BLaER1 treated with 17β-estradiol and CSF1 and Interleukin-3, amounts not matched to agents 10 nM and 100 nM (cell line): ENCODE measurements around the gene CERS6.

Experiments used
- H3K27ac ChIP-seq, 11 experiments: shearing (Covaris generic); formaldehyde crosslinking; 2 replicates each; pipeline ENCODE4 v1.8.1; 2022
- H3K27me3 ChIP-seq, 11 experiments: shearing (Covaris generic); formaldehyde crosslinking; 2 replicates each; pipeline ENCODE4 v1.8.1; 2022
- H3K36me3 ChIP-seq, 11 experiments: shearing (Covaris generic); formaldehyde crosslinking; 2 replicates each; pipeline ENCODE4 v1.8.1; 2022
- H3K4me1 ChIP-seq, 10 experiments: shearing (Covaris generic); formaldehyde crosslinking; 2 replicates each; pipeline ENCODE4 v1.8.1; 2022
- H3K4me2 ChIP-seq, 11 experiments: shearing (Covaris generic); formaldehyde crosslinking; 2 replicates each; pipeline ENCODE4 v1.8.1; 2022
- H3K4me3 ChIP-seq, 10 experiments: shearing (Covaris generic); formaldehyde crosslinking; 2 replicates each; pipeline ENCODE4 v1.8.1; 2022
- H3K9ac ChIP-seq, 11 experiments: shearing (Covaris generic); formaldehyde crosslinking; 2 replicates each; pipeline ENCODE4 v1.8.1; 2022
- H3K9me3 ChIP-seq, 11 experiments: shearing (Covaris generic); formaldehyde crosslinking; replicated peaks in 1 of 11; 2 replicates each; pipeline ENCODE4 v1.8.1; 2022
- H4K20me1 ChIP-seq, 11 experiments: shearing (Covaris generic); formaldehyde crosslinking; 2 replicates each; pipeline ENCODE4 v1.8.1; 2022
- Cebpa-rat ChIP-seq, 11 experiments: shearing (Covaris generic); IDR thresholded peaks; 2 replicates each; pipeline ENCODE4 v1.8.1; 2022

Gene CERS6

GRCh38 chr2:168510125-168510756, 54.2 kb downstream of the CERS6 start:
- H3K36me3 ChIP-seq = peaks cover 0 to 25% (median 8%) of the 10 kb centered on the region in 11 experiments; a peak in 11 of 22 replicates
- H4K20me1 ChIP-seq = peaks cover 0 to 73% (median 37%) of the 10 kb centered on the region in 11 experiments; a peak in 15 of 22 replicates
- H3K9me3 ChIP-seq = no peaks in the 10 kb centered on the region
- no peak overlapping the region for H3K4me3 ChIP-seq
- no peak for TF ChIP-seq Cebpa-rat (IDR thresholded peaks at IDR 0.05)
- peaks cover 0 to 12% (median 4%) of the 10 kb centered on the region in 10 experiments; a peak in 4 of 20 replicates for H3K4me1 ChIP-seq
- H3K9ac ChIP-seq = no peak overlapping the region
- H3K4me2 ChIP-seq = no peak overlapping the region
- H3K27ac ChIP-seq = no peak overlapping the region
- no peaks in the 10 kb centered on the region for H3K27me3 ChIP-seq

GRCh38 chr2:168514692-168515091, 58.6 kb downstream of the CERS6 start:
- Histone ChIP-seq H3K9ac (no peak overlapping the region), H4K20me1 (peaks cover 0 to 70% (median 18%) of the 10 kb centered on the region in 11 experiments; a peak in 11 of 22 replicates), H3K4me2 (no peak overlapping the region), H3K27ac (no peak overlapping the region), H3K36me3 (peaks cover 0 to 26% (median 8%) of the 10 kb centered on the region in 11 experiments; a peak in 10 of 22 replicates), H3K4me1 (peaks cover 0 to 28% (median 7%) of the 10 kb centered on the region in 10 experiments; a peak in 11 of 20 replicates), H3K27me3 (no peaks in the 10 kb centered on the region), H3K4me3 (no peak overlapping the region), H3K9me3 (peaks cover 0 to 13% (median 5%) of the 10 kb centered on the region in 11 experiments; a peak in 8 of 22 replicates)
- no peak for TF ChIP-seq Cebpa-rat (IDR thresholded peaks at IDR 0.05)

GRCh38 chr2:168515502-168515901, 59.4 kb downstream of the CERS6 start:
- no peak overlapping the region for H3K4me3 ChIP-seq
- no peak overlapping the region for H3K9ac ChIP-seq
- peaks cover 0 to 27% (median 8%) of the 10 kb centered on the region in 11 experiments; a peak in 9 of 22 replicates for H3K36me3 ChIP-seq
- H3K27me3 ChIP-seq = no peaks in the 10 kb centered on the region
- H4K20me1 ChIP-seq = peaks cover 0 to 76% (median 23%) of the 10 kb centered on the region in 11 experiments; a peak in 11 of 22 replicates
- peaks cover 0 to 13% (median 6%) of the 10 kb centered on the region in 11 experiments; a peak in 8 of 22 replicates for H3K9me3 ChIP-seq
- H3K4me1 ChIP-seq = peaks cover 0 to 25% (median 7%) of the 10 kb centered on the region in 10 experiments; a peak in 11 of 20 replicates
- TF ChIP-seq Cebpa-rat (IDR thresholded peaks at IDR 0.05) = no peak
- no peak overlapping the region for H3K4me2 ChIP-seq
- no peak overlapping the region for H3K27ac ChIP-seq

- Histone ChIP-seq H3K4me2 (peak overlapping the region in 3 of 11 experiments; percentile 30 to 59 (median 44); a peak in 4 of 22 replicates), H3K4me1 (peaks cover 3 to 38% (median 20%) of the 10 kb centered on the region in 10 experiments; a peak in 15 of 20 replicates), H4K20me1 (peaks cover 7 to 79% (median 37%) of the 10 kb centered on the region in 11 experiments; a peak in 11 of 22 replicates), H3K9ac (no peak overlapping the region), H3K27ac (no peak overlapping the region), H3K36me3 (peaks cover 0 to 27% (median 8%) of the 10 kb centered on the region in 11 experiments; a peak in 8 of 22 replicates), H3K27me3 (no peaks in the 10 kb centered on the region), H3K9me3 (peaks cover 0 to 13% (median 6%) of the 10 kb centered on the region in 11 experiments; a peak in 8 of 22 replicates), H3K4me3 (no peak overlapping the region)
- no peak for TF ChIP-seq Cebpa-rat (IDR thresholded peaks at IDR 0.05)
Measured at GRCh38 chr2:168517816-168518215, 61.7 kb downstream of the CERS6 start.

- Histone ChIP-seq H3K9me3 (peaks cover 0 to 13% (median 6%) of the 10 kb centered on the region in 11 experiments; a peak in 8 of 22 replicates), H3K4me1 (peaks cover 10 to 46% (median 28%) of the 10 kb centered on the region in 10 experiments; a peak in 16 of 20 replicates), H4K20me1 (peaks cover 7 to 82% (median 38%) of the 10 kb centered on the region in 11 experiments; a peak in 12 of 22 replicates), H3K27me3 (no peaks in the 10 kb centered on the region), H3K9ac (peak overlapping the region in 1 of 11 experiments; percentile 18; a peak in 1 of 22 replicates), H3K4me2 (peak overlapping the region in 4 of 11 experiments; percentile 15 to 59 (median 37); a peak in 7 of 22 replicates), H3K36me3 (peaks cover 0 to 20% (median 2%) of the 10 kb centered on the region in 11 experiments; a peak in 6 of 22 replicates), H3K27ac (peak overlapping the region in 1 of 11 experiments; percentile 8; a peak in 1 of 22 replicates), H3K4me3 (no peak overlapping the region)
- TF ChIP-seq Cebpa-rat (IDR thresholded peaks at IDR 0.05) = no peak
Measured at GRCh38 chr2:168518555-168519066, 62.5 kb downstream of the CERS6 start.

GRCh38 chr2:168519534-168520308, 63.6 kb downstream of the CERS6 start:
- peaks cover 0 to 12% (median 0%) of the 10 kb centered on the region in 11 experiments; a peak in 1 of 22 replicates for H3K36me3 ChIP-seq
- no peak overlapping the region for H3K4me3 ChIP-seq
- peaks cover 0 to 13% (median 6%) of the 10 kb centered on the region in 11 experiments; a peak in 8 of 22 replicates for H3K9me3 ChIP-seq
- no peak overlapping the region for H3K27ac ChIP-seq
- no peak for TF ChIP-seq Cebpa-rat (IDR thresholded peaks at IDR 0.05)
- no peak overlapping the region for H3K4me2 ChIP-seq
- H4K20me1 ChIP-seq = peaks cover 7 to 85% (median 47%) of the 10 kb centered on the region in 11 experiments; a peak in 12 of 22 replicates
- no peaks in the 10 kb centered on the region for H3K27me3 ChIP-seq
- H3K9ac ChIP-seq = no peak overlapping the region
- H3K4me1 ChIP-seq = peaks cover 10 to 55% (median 34%) of the 10 kb centered on the region in 10 experiments; a peak in 16 of 20 replicates

GRCh38 chr2:168521053-168521741, 65.1 kb downstream of the CERS6 start:
- peaks cover 10 to 55% (median 34%) of the 10 kb centered on the region in 10 experiments; a peak in 16 of 20 replicates for H3K4me1 ChIP-seq
- TF ChIP-seq Cebpa-rat (IDR thresholded peaks at IDR 0.05) = no peak

More at GRCh38 chr2:168521053-168521741, 65.1 kb downstream of the CERS6 start:
- Histone ChIP-seq H3K9ac (0 out of 22 replicates have a peak overlapping the region, but pooled peaks of 1 of the 11 experiments have one; percentile 6), H3K27me3 (no peaks in the 10 kb centered on the region), H3K9me3 (peaks cover 0 to 17% (median 6%) of the 10 kb centered on the region in 11 experiments; a peak in 8 of 22 replicates), H3K36me3 (peaks cover 0 to 6% (median 0%) of the 10 kb centered on the region in 11 experiments; a peak in 1 of 22 replicates), H4K20me1 (peaks cover 7 to 80% (median 38%) of the 10 kb centered on the region in 11 experiments; a peak in 12 of 22 replicates), H3K4me2 (peak overlapping the region in 5 of 11 experiments; percentile 10 to 36 (median 21); a peak in 9 of 22 replicates), H3K4me3 (no peak overlapping the region), H3K27ac (peak overlapping the region in 1 of 11 experiments; percentile 4; a peak in 1 of 22 replicates)
